Smooth muscle cell (in vitro differentiated cells): ENCODE results near the gene CCDC88C. TPM values are rescaled to one million over a fixed set of nuclear protein-coding genes. Genes with fewer than 3 reads are reported as not detected.

Experiments
- DNase-seq: peaks from one replicate; lab custom pipeline; 2025; ENCODE audit not compliant: unreplicated experiment; lab: John Stamatoyannopoulos, UW
- H2AFZ ChIP-seq: fragments of 200-600 bp; sonication (generic); 2 replicates; pipeline ENCODE4 v1.6.0; 2016; ENCODE audit warnings: antibody characterized with exemption, low read depth, mild to moderate bottlenecking
- H3F3A ChIP-seq: fragments of 200-600 bp; sonication (generic); 2 replicates; pipeline ENCODE4 v1.6.0; 2017; ENCODE audit warnings: antibody characterized with exemption, low read depth
- H3K27ac ChIP-seq: fragments of 200-600 bp; sonication (generic); 2 replicates; pipeline ENCODE4 v1.5.1; 2016; ENCODE audit warnings: low read depth, mild to moderate bottlenecking
- H3K27me3 ChIP-seq: fragments of 200-600 bp; sonication (generic); 2 replicates; pipeline ENCODE4 v1.6.1; 2016; ENCODE audit warnings: low read depth, mild to moderate bottlenecking
- H3K36me3 ChIP-seq: fragments of 200-600 bp; sonication (generic); 2 replicates; pipeline ENCODE4 v1.5.1; 2016; ENCODE audit warnings: low read depth
- H3K4me1 ChIP-seq: fragments of 200-600 bp; sonication (generic); 2 replicates; pipeline ENCODE4 v1.5.1; 2016; ENCODE audit warnings: low read depth
- H3K4me2 ChIP-seq: fragments of 200-600 bp; sonication (generic); 2 replicates; pipeline ENCODE4 v1.6.0; 2016; ENCODE audit warnings: mild to moderate bottlenecking
- H3K4me3 ChIP-seq: fragments of 200-600 bp; sonication (generic); 2 replicates; pipeline ENCODE4 v1.5.1; 2016; ENCODE audit warnings: mild to moderate bottlenecking
- H3K79me2 ChIP-seq: fragments of 200-600 bp; sonication (generic); 2 replicates; pipeline ENCODE4 v1.6.0; 2016; ENCODE audit warnings: low read depth, mild to moderate bottlenecking
- H3K9ac ChIP-seq: fragments of 200-600 bp; sonication (generic); 2 replicates; pipeline ENCODE4 v1.6.0; 2016; ENCODE audit warnings: low read depth
- H3K9me3 ChIP-seq: fragments of 200-600 bp; sonication (generic); replicated peaks from 2 replicates; pipeline ENCODE4 v1.5.1; 2016; ENCODE audit warnings: low read depth
- H4K20me1 ChIP-seq: fragments of 200-600 bp; sonication (generic); 2 replicates; pipeline ENCODE4 v1.6.0; 2016; ENCODE audit warnings: low read depth
- CTCF ChIP-seq: fragments of 200-600 bp; sonication (generic); IDR thresholded peaks from 2 replicates; pipeline ENCODE4 v1.5.1; 2017; ENCODE audit warnings: borderline replicate concordance, mild to moderate bottlenecking, antibody characterized with exemption; ENCODE audit not compliant: insufficient read depth, poor library complexity, severe bottlenecking
- WGBS: methylation state at CpG from one replicate; pipeline ENCODE4 v1.1.7; 2016; ENCODE audit warnings: low lambda C conversion rate; 5-methylcytosine and 5-hydroxymethylcytosine counted together
- polyA plus RNA-seq: library from polyadenylated mRNA; unstranded; fragments of >200 nt; fragmentation: Nextera tagmentation; extraction: Ambion mirVana; gene quantifications from 2 replicates; pipeline ENCODE4 v1.2.1, GENCODE V29; 2016
- total RNA-seq: library from RNA; depleted of rRNA; stranded (reverse); fragments of >200 nt; gene quantifications from 2 replicates; pipeline ENCODE4 v1.2.3, GENCODE V29; 2014

The CCDC88C gene
- total and polyA plus RNA-seq, 2 experiments from 2014 or later: 1.1 TPM; not detected in 1

- 90% methylated on average over 21 of the region's 21 CpGs for WGBS
- Histone ChIP-seq H3K4me1 (peaks cover 14% of the 10 kb centered on the region), H4K20me1 (no peaks in the 10 kb centered on the region), H3K27ac (no peak overlapping the region), H3K36me3 (no peaks in the 10 kb centered on the region), H3F3A (no peaks in the 10 kb centered on the region), H2AFZ (no peak overlapping the region), H3K9me3 (no peaks in the 10 kb centered on the region), H3K9ac (no peak overlapping the region), H3K27me3 (peaks cover 65% of the 10 kb centered on the region), H3K79me2 (no peaks in the 10 kb centered on the region), H3K4me2 (no peak overlapping the region), H3K4me3 (no peak overlapping the region)
- no peak for TF ChIP-seq CTCF
- DNase-seq: no peak
Observed at GRCh38 chr14:91357272-91358024, 60.2 kb downstream of the CCDC88C start.

GRCh38 chr14:91356181-91356763 is 61.3 kb downstream of the CCDC88C start:
- H3K4me1 ChIP-seq: peaks cover 16% of the 10 kb centered on the region
- H3K9ac ChIP-seq: no peak overlapping the region
- no peak overlapping the region for H3K4me2 ChIP-seq
- H3K4me3 ChIP-seq: no peak overlapping the region
- no peak overlapping the region for H2AFZ ChIP-seq
- no peaks in the 10 kb centered on the region for H3K9me3 ChIP-seq
- no peaks in the 10 kb centered on the region for H3K36me3 ChIP-seq
- 94% methylated on average over 12 of the region's 12 CpGs for WGBS
- no peak for TF ChIP-seq CTCF
- no peaks in the 10 kb centered on the region for H4K20me1 ChIP-seq
- DNase-seq: no peak
- no peaks in the 10 kb centered on the region for H3F3A ChIP-seq
- peaks cover 62% of the 10 kb centered on the region for H3K27me3 ChIP-seq
- H3K27ac ChIP-seq: no peak overlapping the region
- no peaks in the 10 kb centered on the region for H3K79me2 ChIP-seq

- Histone ChIP-seq H3K9me3 (no peaks in the 10 kb centered on the region), H4K20me1 (no peaks in the 10 kb centered on the region), H3K36me3 (no peaks in the 10 kb centered on the region), H3K4me3 (no peak overlapping the region), H3K79me2 (no peaks in the 10 kb centered on the region), H3K4me2 (no peak overlapping the region), H3K4me1 (peaks cover 16% of the 10 kb centered on the region), H3K27me3 (peaks cover 71% of the 10 kb centered on the region), H3F3A (no peaks in the 10 kb centered on the region), H2AFZ (no peak overlapping the region), H3K27ac (no peak overlapping the region), H3K9ac (no peak overlapping the region)
- no peak for DNase-seq
- TF ChIP-seq CTCF: peak; percentile 9
- WGBS: 74% methylated on average over 27 of the region's 27 CpGs
Observed at GRCh38 chr14:91354979-91355685, 62.5 kb downstream of the CCDC88C start.
